ENCODE results near the gene GGPS1. TPM values are rescaled to one million over a fixed set of nuclear protein-coding genes. Genes with fewer than 3 reads are reported as not detected.
A peak's percentile ranks its signal among the peaks of the same experiment; 100 is the strongest.
"Not testable (repeated sequence)": the region's sequence is repeated elsewhere in the genome, so short reads cannot be mapped to it uniquely, and the experiment has no call there.

The GGPS1 gene
- total RNA-seq: 10 to 100 TPM; 27.2 to 27.6 TPM

- no peak within 1 kb of the TSS for H3K4me3 Mint-ChIP-seq
- ChIA-PET POLR2A (no interaction called here), CTCF (interaction anchor here (1.4 to 1.8 kb wide), 3 partner anchors 13 to 29 kb away, joined by 3 to 5 read pairs (median 4); no protein-coding TSS in a partner anchor)
- H3K27me3 Mint-ChIP-seq: no peaks in the 10 kb centered on the region
- H3K36me3 Mint-ChIP-seq (ENCODE audit: low read depth): peaks cover 26% of the 10 kb centered on the region
- no peaks in the 10 kb centered on the region for H3K9me3 Mint-ChIP-seq
- H3K27ac Mint-ChIP-seq: no peak within 1 kb of the TSS
- peaks cover 29% of the 10 kb centered on the region for H3K4me1 Mint-ChIP-seq
- DNase-seq: peak; percentile 97
Measured at GRCh38 chr1:235328271-235329138, at the start of gene GGPS1. Gene GGPS1, plus strand, starts transcription at chr1:235328570. Its CDS starts 6,695 bp downstream, at chr1:235335265.

- Mint-ChIP-seq H3K9me3 (no peaks in the 10 kb centered on the region), H3K27me3 (no peaks in the 10 kb centered on the region), H3K4me1 (peaks cover 34% of the 10 kb centered on the region), H3K4me3 (no peak overlapping the region), H3K27ac (no peak overlapping the region), H3K36me3 (ENCODE audit: low read depth) (peaks cover 3% of the 10 kb centered on the region)
- CTCF ChIA-PET: interaction anchor here (1.1 kb wide), 1 partner anchor 10 kb away, joined by 7 read pairs; no protein-coding TSS in a partner anchor
- no peak for DNase-seq
- POLR2A ChIA-PET: no interaction called here
Measured at GRCh38 chr1:235278915-235279292, 49.5 kb upstream of the GGPS1 start.

- Mint-ChIP-seq H3K27ac (no peak overlapping the region), H3K27me3 (no peaks in the 10 kb centered on the region), H3K4me1 (peaks cover 33% of the 10 kb centered on the region), H3K9me3 (no peaks in the 10 kb centered on the region), H3K36me3 (ENCODE audit: low read depth) (peaks cover 3% of the 10 kb centered on the region), H3K4me3 (no peak overlapping the region)
- no peak for DNase-seq
- POLR2A ChIA-PET: no interaction called here
- CTCF ChIA-PET: interaction anchor here (1.1 to 1.5 kb wide), 4 partner anchors 9 to 40 kb away, joined by 3 to 7 read pairs (median 4); no protein-coding TSS in a partner anchor
Measured at GRCh38 chr1:235279694-235280093, 48.7 kb upstream of the GGPS1 start.

GRCh38 chr1:235280467-235280866 is 47.9 kb upstream of the GGPS1 start:
- Mint-ChIP-seq H3K9me3 (no peaks in the 10 kb centered on the region), H3K4me3 (no peak overlapping the region), H3K4me1 (peaks cover 27% of the 10 kb centered on the region), H3K36me3 (ENCODE audit: low read depth) (peaks cover 3% of the 10 kb centered on the region), H3K27me3 (no peaks in the 10 kb centered on the region), H3K27ac (no peak overlapping the region)
- ChIA-PET POLR2A (no interaction called here), CTCF (interaction anchor here (1.1 to 1.5 kb wide), 3 partner anchors 12 to 40 kb away, joined by 3 to 4 read pairs (median 3); no protein-coding TSS in a partner anchor)
- DNase-seq: no peak

DNA sequence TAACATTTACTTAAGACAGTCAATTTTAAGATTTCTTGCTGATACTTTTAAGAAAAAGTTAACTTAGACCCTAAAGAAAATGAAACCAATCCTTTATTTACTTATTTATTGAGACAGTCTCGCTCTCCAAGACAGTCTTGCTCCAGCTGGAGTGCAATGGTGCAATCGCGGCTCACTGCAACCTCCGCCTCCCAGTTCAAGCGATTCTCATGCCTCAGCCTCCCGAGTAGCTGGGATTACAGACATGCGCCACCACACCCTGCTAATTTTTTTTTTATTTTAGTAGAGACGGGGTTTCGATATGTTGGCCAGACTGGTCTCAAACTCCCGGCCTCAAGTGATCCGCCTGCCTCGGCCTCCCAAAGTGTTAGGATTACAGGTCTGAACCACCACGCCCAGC is 44.7 kb upstream of the GGPS1 start:
- H3K4me3 Mint-ChIP-seq; H3K36me3 Mint-ChIP-seq (ENCODE audit: low read depth); H3K9me3 Mint-ChIP-seq; H3K27me3 Mint-ChIP-seq; POLR2A ChIA-PET; H3K27ac Mint-ChIP-seq; DNase-seq: not testable (repeated sequence)
- CTCF ChIA-PET: interaction anchor here (0.5 to 1.6 kb wide), 2 partner anchors 8 to 453 kb away, joined by 3 to 5 read pairs; no protein-coding TSS in a partner anchor
- peaks cover 26% of the 10 kb centered on the region for H3K4me1 Mint-ChIP-seq

DNA sequence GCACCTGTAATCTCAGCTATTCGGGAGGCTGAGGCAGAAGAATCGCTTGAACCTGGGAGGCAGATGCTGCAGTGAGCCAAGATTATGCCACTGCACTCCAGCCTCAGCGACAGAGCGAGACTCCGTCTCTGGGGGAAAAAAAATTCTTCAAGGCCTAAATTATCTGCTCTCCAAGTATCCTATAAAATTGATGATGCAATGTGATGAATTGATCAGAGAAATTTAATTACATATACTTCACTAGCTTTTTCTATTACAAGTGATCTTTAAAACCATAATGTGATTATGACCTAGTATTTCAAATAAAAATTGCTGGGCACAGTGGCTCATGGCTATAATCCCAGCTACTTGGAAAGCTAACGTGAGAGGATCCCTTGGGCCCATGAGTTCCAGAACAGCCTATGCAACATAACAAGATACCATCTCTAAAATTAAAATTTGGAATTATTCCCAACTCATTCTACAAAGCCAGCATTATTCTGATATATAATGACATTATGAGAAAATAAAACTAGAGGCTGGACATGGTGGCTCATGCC is 44.1 kb upstream of the GGPS1 start:
- H3K9me3 Mint-ChIP-seq: no peaks in the 10 kb centered on the region
- DNase-seq: no peak
- peaks cover 26% of the 10 kb centered on the region for H3K4me1 Mint-ChIP-seq
- H3K27me3 Mint-ChIP-seq: no peaks in the 10 kb centered on the region
- H3K27ac Mint-ChIP-seq: no peak overlapping the region
- ChIA-PET CTCF (interaction anchor here (0.5 to 1.6 kb wide), 2 partner anchors 9 to 69 kb away, joined by 3 to 5 read pairs; no protein-coding TSS in a partner anchor), POLR2A (no interaction called here)
- H3K36me3 Mint-ChIP-seq (ENCODE audit: low read depth): peaks cover 6% of the 10 kb centered on the region
- H3K4me3 Mint-ChIP-seq: no peak overlapping the region

DNA sequence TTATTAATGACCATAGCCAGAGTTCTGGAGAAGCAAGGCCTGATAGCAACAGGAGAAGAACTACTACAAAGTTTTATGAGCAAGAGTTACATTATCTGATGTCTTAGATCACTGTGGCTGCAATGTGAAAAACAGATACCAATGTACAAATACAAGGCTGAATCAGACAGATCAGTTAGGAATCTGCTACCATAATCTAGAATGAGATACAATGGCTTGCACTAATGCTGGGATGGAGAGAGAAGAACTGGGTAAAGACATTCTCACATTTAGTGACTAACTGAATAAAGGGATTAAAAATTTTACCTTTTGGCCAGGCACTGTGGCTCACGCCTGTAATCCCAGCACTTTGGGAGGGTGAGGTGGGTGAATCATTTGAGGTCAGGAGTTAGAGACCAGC is 41.7 kb upstream of the GGPS1 start:
- H3K9me3 Mint-ChIP-seq: no peaks in the 10 kb centered on the region
- H3K4me3 Mint-ChIP-seq: no peak overlapping the region
- no peak for DNase-seq
- ChIA-PET CTCF (no interaction called here), POLR2A (no interaction called here)
- H3K27me3 Mint-ChIP-seq: no peaks in the 10 kb centered on the region
- peaks cover 14% of the 10 kb centered on the region for H3K36me3 Mint-ChIP-seq (ENCODE audit: low read depth)
- no peak overlapping the region for H3K27ac Mint-ChIP-seq
- peaks cover 28% of the 10 kb centered on the region for H3K4me1 Mint-ChIP-seq

DNA sequence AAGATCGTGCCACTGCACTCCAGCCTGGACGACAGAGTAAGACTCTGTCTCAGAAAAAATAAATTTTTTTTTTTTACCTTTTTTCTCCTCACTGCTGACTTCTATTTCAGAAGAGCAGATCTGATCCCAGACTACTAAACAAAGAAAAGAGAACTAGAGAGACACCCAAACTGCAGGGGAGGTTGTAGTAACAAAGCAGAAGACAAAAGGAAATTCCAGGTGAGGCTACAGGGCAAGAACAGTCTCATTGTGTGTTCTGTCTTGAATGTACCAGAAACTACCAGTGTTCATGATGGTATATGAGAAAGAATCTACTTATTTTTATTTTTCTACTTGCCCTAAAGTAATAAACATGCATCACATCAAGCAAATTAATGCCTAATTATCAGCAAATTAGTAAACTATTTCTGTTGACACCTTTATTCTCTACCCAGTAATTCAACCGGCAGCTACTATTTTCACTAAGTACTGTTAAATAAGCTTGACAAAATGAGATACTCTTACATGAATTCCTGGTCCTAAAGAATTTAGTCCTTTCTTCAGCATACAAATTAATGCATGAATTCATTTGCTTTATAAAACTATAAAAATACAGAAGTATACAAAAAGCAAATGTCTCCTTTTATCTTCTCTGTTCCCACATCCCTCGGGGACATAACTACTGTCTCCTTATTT is 41.0 kb upstream of the GGPS1 start:
- no peak overlapping the region for H3K27ac Mint-ChIP-seq
- H3K36me3 Mint-ChIP-seq (ENCODE audit: low read depth): peaks cover 14% of the 10 kb centered on the region
- peaks cover 26% of the 10 kb centered on the region for H3K4me1 Mint-ChIP-seq
- H3K9me3 Mint-ChIP-seq: no peaks in the 10 kb centered on the region
- H3K27me3 Mint-ChIP-seq: no peaks in the 10 kb centered on the region
- CTCF ChIA-PET: no interaction called here
- no peak overlapping the region for H3K4me3 Mint-ChIP-seq
- DNase-seq: no peak
- POLR2A ChIA-PET: no interaction called here

- H3K36me3 Mint-ChIP-seq (ENCODE audit: low read depth): peaks cover 14% of the 10 kb centered on the region
- peaks cover 32% of the 10 kb centered on the region for H3K4me1 Mint-ChIP-seq
- no peaks in the 10 kb centered on the region for H3K9me3 Mint-ChIP-seq
- POLR2A ChIA-PET: no interaction called here
- no peak overlapping the region for H3K4me3 Mint-ChIP-seq
- H3K27me3 Mint-ChIP-seq: no peaks in the 10 kb centered on the region
- DNase-seq: no peak
- H3K27ac Mint-ChIP-seq: no peak overlapping the region
- CTCF ChIA-PET: interaction anchor here (0.7 kb wide), 2 partner anchors 25 to 1068 kb away, joined by 3 to 4 read pairs; no protein-coding TSS in a partner anchor
Measured at GRCh38 chr1:235289859-235290739, 38.3 kb upstream of the GGPS1 start.

DNA sequence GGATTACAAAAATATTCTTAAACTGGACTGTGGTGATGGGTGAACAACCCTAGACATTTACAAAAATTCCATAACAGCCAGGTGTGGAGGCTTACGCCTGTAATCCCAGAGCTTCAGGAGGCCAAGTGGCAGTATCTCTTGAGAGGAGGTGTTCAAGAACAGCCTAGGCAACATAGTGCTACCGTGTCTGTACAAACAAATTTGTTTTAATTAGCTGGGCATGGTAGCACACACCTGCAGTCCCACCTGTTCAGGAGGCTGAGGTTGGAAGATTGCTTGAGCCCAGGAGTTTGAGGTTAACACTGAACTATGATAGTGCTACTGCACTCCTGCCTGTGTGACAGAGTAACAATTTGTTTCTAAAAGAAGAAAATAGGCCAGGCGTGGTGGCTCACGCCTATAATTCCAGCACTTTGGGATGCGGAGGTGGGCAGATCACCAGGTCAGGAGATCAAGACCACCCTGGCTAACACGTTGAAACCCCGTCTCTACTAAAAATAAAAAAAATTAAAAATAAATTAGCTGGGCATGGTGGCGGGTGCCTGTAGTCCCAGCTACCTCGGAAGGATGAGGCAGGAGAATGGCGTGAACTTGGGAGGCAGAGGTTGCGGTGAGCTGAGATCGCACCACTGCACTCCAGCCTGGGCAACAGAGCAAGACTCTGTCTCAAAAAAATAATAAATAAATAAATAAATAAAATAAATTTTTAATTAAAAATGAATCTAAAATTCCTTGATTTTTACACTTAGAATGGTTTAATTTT is 37.4 kb upstream of the GGPS1 start:
- H3K27ac Mint-ChIP-seq: no peak overlapping the region
- no peak overlapping the region for H3K4me3 Mint-ChIP-seq
- peaks cover 30% of the 10 kb centered on the region for H3K4me1 Mint-ChIP-seq
- H3K9me3 Mint-ChIP-seq: peaks cover 3% of the 10 kb centered on the region
- no peaks in the 10 kb centered on the region for H3K27me3 Mint-ChIP-seq
- ChIA-PET CTCF (interaction anchor here (0.7 kb wide), 2 partner anchors 24 to 1069 kb away, joined by 3 to 4 read pairs; no protein-coding TSS in a partner anchor), POLR2A (no interaction called here)
- peaks cover 18% of the 10 kb centered on the region for H3K36me3 Mint-ChIP-seq (ENCODE audit: low read depth)
- DNase-seq: no peak

GRCh38 chr1:235291599-235292091 is 36.7 kb upstream of the GGPS1 start:
- Mint-ChIP-seq H3K36me3 (ENCODE audit: low read depth) (peaks cover 16% of the 10 kb centered on the region), H3K9me3 (peaks cover 3% of the 10 kb centered on the region), H3K4me3 (no peak overlapping the region), H3K4me1 (peaks cover 27% of the 10 kb centered on the region), H3K27ac (no peak overlapping the region), H3K27me3 (no peaks in the 10 kb centered on the region)
- ChIA-PET CTCF (interaction anchor here (0.7 kb wide), 1 partner anchor 811 kb away, joined by 3 read pairs; no protein-coding TSS in a partner anchor), POLR2A (no interaction called here)
- DNase-seq: no peak
